ENCODE data around the gene JAK1.

DNA sequence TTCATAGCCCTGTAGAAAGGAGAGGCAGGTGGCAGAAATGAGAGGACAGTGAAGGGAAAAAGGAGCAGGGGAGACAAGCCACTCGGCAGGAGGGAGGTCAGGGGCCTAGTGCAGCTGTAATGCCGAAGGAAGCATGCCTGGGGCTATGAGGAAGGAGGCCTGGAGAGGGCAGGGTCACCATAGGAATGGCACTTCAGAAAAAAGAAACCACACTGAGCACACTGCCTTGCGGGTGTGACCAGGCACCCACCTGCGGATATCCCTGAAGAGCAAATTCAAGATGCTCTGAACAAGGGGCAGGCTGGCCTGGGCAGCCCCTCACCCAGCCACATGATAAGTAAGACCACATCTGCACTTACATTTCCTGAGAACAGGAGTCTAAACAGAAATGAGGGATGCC is 104.7 kb downstream of the JAK1 start:
- TF ChIP-seq TEAD4 (IDR thresholded peaks at IDR 0.05) = no peak
- no peak for TF ChIP-seq EP300 (IDR thresholded peaks at IDR 0.05; ENCODE audit: borderline replicate concordance)
- no peak for TF ChIP-seq TAF1 (IDR thresholded peaks at IDR 0.05; ENCODE audit: low read depth)
- no peak for TF ChIP-seq YY1 (IDR thresholded peaks at IDR 0.05; ENCODE audit: low read depth)
- TF ChIP-seq FOXM1 (IDR thresholded peaks at IDR 0.05; ENCODE audit: borderline replicate concordance, low read depth) = no peak
- TF ChIP-seq MAX (IDR thresholded peaks at IDR 0.05) = no peak
- no peak for TF ChIP-seq CREB1 (IDR thresholded peaks at IDR 0.05; ENCODE audit: low read depth)
- no peak for TF ChIP-seq CEBPB (IDR thresholded peaks at IDR 0.05)
- TF ChIP-seq REST (IDR thresholded peaks at IDR 0.05; ENCODE audit: low read depth) = no peak
- TF ChIP-seq EGR1 (IDR thresholded peaks at IDR 0.05) = no peak
- TF ChIP-seq RAD21 (IDR thresholded peaks at IDR 0.05; ENCODE audit: low read depth) = peak; percentile 62
- TF ChIP-seq NFIC (IDR thresholded peaks at IDR 0.05) = no peak

Data from Ishikawa (cell line).